Measurements from ENCODE around the gene COX14.
A peak's percentile ranks its signal among the peaks of the same experiment; 100 is the strongest.
"Not testable (repeated sequence)": the region's sequence is repeated elsewhere in the genome, so short reads cannot be mapped to it uniquely, and the experiment has no call there.

Gene COX14

GRCh38 chr12:50154947-50155346 is 42.9 kb downstream of the COX14 start:
- DNase-seq (ENCODE audit: low read depth), result not testable (repeated sequence)

GRCh38 chr12:50156641-50157040 is 44.6 kb downstream of the COX14 start:
- no peak for DNase-seq (ENCODE audit: low read depth)

GRCh38 chr12:50157259-50157658 is 45.2 kb downstream of the COX14 start:
- DNase-seq (ENCODE audit: low read depth), result no peak

- no peak for DNase-seq (ENCODE audit: low read depth)
These were observed 48.6 kb downstream of the COX14 start for GRCh38 chr12:50160643-50161042.

GRCh38 chr12:50162230-50162629 is 50.2 kb downstream of the COX14 start:
- no peak for DNase-seq (ENCODE audit: low read depth)

GRCh38 chr12:50164963-50165362 is 52.9 kb downstream of the COX14 start:
- no peak for DNase-seq (ENCODE audit: low read depth)

- peak; percentile 7 for DNase-seq (ENCODE audit: low read depth)
These were observed 54.7 kb downstream of the COX14 start for GRCh38 chr12:50166799-50167048.

GRCh38 chr12:50167049-50167828 is 55.2 kb downstream of the COX14 start, which contains the start of gene CERS5:
TSS of gene CERS5 (minus strand) at chr12:50167369. CDS start at chr12:50167297, 72 bp downstream.
- DNase-seq (ENCODE audit: low read depth), result peak; percentile 88

All from stimulated activated CD8-positive, alpha-beta memory T cell treated with anti-CD3 and anti-CD28 coated beads, Interleukin-15, amount 100 ng/mL, for 1 hour (primary cell).